GM12878 (cell line): ENCODE data around the gene MLN. TPM values are rescaled to one million over a fixed set of nuclear protein-coding genes. Genes with fewer than 3 reads are reported as not detected.

Experiments
- ATAC-seq: fragments of 200-7000 bp; cut with Tn5 transposase; 3 replicates; pipeline ENCODE4 v1.9.1; 2020; ENCODE audit warnings: mild to moderate bottlenecking, moderate library complexity
- BruUV-seq: library from RNA; stranded (reverse); fragments of 400-500 nt; replicated peaks from 2 replicates; lab custom pipeline; 2021; lab: Mats Ljungman, UMichigan
- CTCF ChIA-PET: fragments of 300-600 bp; sonication (Branson Sonifier 250); formaldehyde crosslinking; extraction: SDS; loops from one replicate; lab custom pipeline; 2021; ENCODE audit warnings: inconsistent platforms; lab: Yijun Ruan, JAX
- POLR2A ChIA-PET: fragments of 350-600 bp; formaldehyde crosslinking; extraction: SDS; loops from one replicate; lab custom pipeline; 2021; ENCODE audit warnings: inconsistent platforms; lab: Charles Lee
- RAD21 ChIA-PET: fragments of 300-600 bp; sonication (Branson Sonifier 250); formaldehyde crosslinking; loops from one replicate; lab custom pipeline; 2023; ENCODE audit warnings: antibody characterized with exemption; ENCODE audit not compliant: unreplicated experiment; lab: Charles Lee
- SMC1A ChIA-PET: fragments of 300-600 bp; sonication (Branson Sonifier 250); formaldehyde crosslinking; loops from one replicate; lab custom pipeline; 2023; ENCODE audit not compliant: unreplicated experiment, uncharacterized antibody; lab: Charles Lee
- DNase-seq: peaks from one replicate; pipeline ENCODE4 v3.0.0-alpha.2; 2011; ENCODE audit warnings: low read depth, low spot score
- FAIRE-seq: peaks from 3 replicates; lab custom pipeline; 2011; peaks lifted over from hg19 to GRCh38; lab: Jason Lieb, UNC
- H2AFZ ChIP-seq: 2 replicates; pipeline ENCODE4 v1.6.0; 2011; ENCODE audit warnings: low read depth, low read length, control low read depth; ENCODE audit not compliant: control insufficient read depth
- H3K27ac ChIP-seq: 2 replicates; pipeline ENCODE4 v1.5.1; 2011; ENCODE audit warnings: control low read depth; ENCODE audit not compliant: control insufficient read depth, insufficient read depth
- H3K27me3 ChIP-seq, 2 experiments: replicated peaks in 1 of 2; 2 replicates each; pipeline versions ENCODE4 v1.6.0 to v1.6.1; 2011; ENCODE audit warnings: low read length in 1 of 2; ENCODE audit not compliant: control insufficient read depth in 2 of 2, insufficient read depth in 2 of 2
- H3K36me3 ChIP-seq, 2 experiments: 2 replicates each; pipeline ENCODE4 v1.5.1; 2011; ENCODE audit warnings: low read length in 1 of 2; ENCODE audit not compliant: control insufficient read depth in 2 of 2, insufficient read depth in 2 of 2
- H3K4me1 ChIP-seq: 2 replicates; pipeline ENCODE4 v1.6.1; 2011; ENCODE audit warnings: mild to moderate bottlenecking, low read length, moderate library complexity, mixed read lengths; ENCODE audit not compliant: control insufficient read depth, insufficient read depth
- H3K4me2 ChIP-seq: 2 replicates; pipeline ENCODE4 v1.6.0; 2011; ENCODE audit warnings: control low read depth; ENCODE audit not compliant: control insufficient read depth, insufficient read depth
- H3K4me3 ChIP-seq: fragments of 200-600 bp; sonication (generic); 2 replicates; pipeline ENCODE4 v1.5.1; 2016
- H3K79me2 ChIP-seq: 2 replicates; pipeline ENCODE4 v1.6.0; 2011; ENCODE audit warnings: low read length; ENCODE audit not compliant: control insufficient read depth, insufficient read depth
- H3K9ac ChIP-seq: 2 replicates; pipeline ENCODE4 v1.8.0; 2011; ENCODE audit warnings: low read length, control low read depth, mixed read lengths; ENCODE audit not compliant: control insufficient read depth, insufficient read depth
- H3K9me3 ChIP-seq: replicated peaks from 3 replicates; pipeline ENCODE4 v1.5.1; 2011; ENCODE audit warnings: mild to moderate bottlenecking, low read length; ENCODE audit not compliant: control insufficient read depth, insufficient read depth
- H4K20me1 ChIP-seq: 2 replicates; pipeline ENCODE4 v1.6.0; 2011; ENCODE audit not compliant: control insufficient read depth, insufficient read depth
- CTCF ChIP-seq, 3 experiments: IDR thresholded peaks in 2 of 3; conservative IDR thresholded peaks in 1 of 3; 2 replicates each; pipeline ENCODE4 v1.5.1; 2011; ENCODE audit warnings: low read depth in 3 of 3, low read length in 3 of 3, mild to moderate bottlenecking in 3 of 3, control low read depth in 2 of 3, moderate library complexity in 2 of 3, inconsistent platforms in 1 of 3, mixed read lengths in 1 of 3; ENCODE audit not compliant: control insufficient read depth in 2 of 3, insufficient read depth in 1 of 3; ENCODE audit errors: extremely low read depth in 1 of 3
- IRF3 ChIP-seq: fragments of 450-650 bp; IDR thresholded peaks from 2 replicates; pipeline ENCODE4 v1.6.1; 2014; ENCODE audit warnings: mild to moderate bottlenecking
- NFYB ChIP-seq: IDR thresholded peaks from 2 replicates; pipeline ENCODE4 v1.6.1; 2011; ENCODE audit warnings: low read depth, mild to moderate bottlenecking, low read length, improper control_type of control experiment, moderate library complexity; ENCODE audit not compliant: insufficient read depth
- SMC3 ChIP-seq: IDR thresholded peaks from 2 replicates; pipeline ENCODE4 v1.6.1; 2011; ENCODE audit warnings: low read length, improper control_type of control experiment, borderline replicate concordance
- WGBS: methylation state at CpG from one replicate; pipeline ENCODE4 v1.1.6; 2016; ENCODE audit warnings: low lambda C conversion rate; ENCODE audit not compliant: insufficient replicate concordance, insufficient coverage; ENCODE audit errors: missing lambda C conversion rate; 5-methylcytosine and 5-hydroxymethylcytosine counted together
- in situ Hi-C: fragments of 300-500 bp; cut with MboI; formaldehyde crosslinking; loops from 9 replicates; pipeline ENCODE4 v1.14.3; 2018; ENCODE audit warnings: mixed read lengths
- intact Hi-C: fragments of 100-400 bp; cut with micrococcal nuclease; formaldehyde crosslinking; loops from one replicate; pipeline ENCODE4 v1.14.2; 2022; ENCODE audit not compliant: unreplicated experiment
- polyA plus RNA-seq, 11 experiments: library from polyadenylated mRNA; depleted of rRNA in 4 of 11; unstranded in 6 of 11; stranded (reverse) in 5 of 11; fragments of >200 nt; fragmentation: Nextera tagmentation in 4 of 11; fragmentation: Illumina TruSeq in 1 of 11; extraction: Ambion mirVana in 4 of 11; extraction: Trizol in 1 of 11; gene quantifications; 1 replicate in 1 of 11; 2 replicates in 10 of 11; pipeline versions ENCODE4 v1.2.1 to v1.2.3, GENCODE V29; 2011 to 2016; ENCODE audit warnings: inconsistent platforms in 2 of 11, missing spikeins in 2 of 11, low read depth in 1 of 11
- total RNA-seq, 4 experiments: library from RNA; depleted of rRNA in 3 of 4; stranded (reverse); fragments of >200 nt in 3 of 4; fragmentation: Illumina TruSeq in 1 of 4; extraction: Trizol in 1 of 4; gene quantifications; 2 replicates each; pipeline versions ENCODE4 v1.2.1 to v1.2.3, GENCODE V29; 2013 to 2021

Gene MLN
- total and polyA plus RNA-seq, 10 of the 15 experiments (the other 5 are each of a cell fraction or from before 2014, with no cell fraction given) = not detected

GRCh38 chr6:33823806-33824205 is 20.0 kb upstream of the MLN start (continued):
- TF ChIP-seq SMC3 (no peak), NFYB (no peak)

- TF ChIP-seq IRF3 (no peak), CTCF (IDR thresholded peaks at IDR 0.05 in 2 of 3, conservative IDR thresholded peaks at IDR 0.05 in 1 of 3; ENCODE audit: control insufficient read depth in 2 of 3, extremely low read depth in 1 of 3, insufficient read depth in 1 of 3, low read depth in 3 of 3, low read length in 3 of 3) (peak; percentile 1 to 25 (median 4); a peak in 1 of 6 replicates)
- WGBS = 31% methylated on average over 10 of the region's 10 CpGs
- RAD21 ChIA-PET = no interaction called here
Observed at GRCh38 chr6:33822575-33823395, 19.0 kb upstream of the MLN start.

More at GRCh38 chr6:33822575-33823395, 19.0 kb upstream of the MLN start:
- Histone ChIP-seq H3K4me2 (no peak overlapping the region), H4K20me1 (0 out of 2 replicates have a peak, but pooled peaks cover under 1% of the 10 kb centered on the region), H3K4me1 (no peaks in the 10 kb centered on the region), H2AFZ (no peak overlapping the region), H3K27me3 (peaks cover 0 to 2% of the 10 kb centered on the region in 2 experiments; a peak in 2 of 4 replicates), H3K9me3 (no peaks in the 10 kb centered on the region), H3K79me2 (no peaks in the 10 kb centered on the region), H3K27ac (no peak overlapping the region), H3K4me3 (no peak overlapping the region), H3K36me3 (no peaks in the 10 kb centered on the region), H3K9ac (no peak overlapping the region)
- no TSS peak for BruUV-seq
- SMC1A ChIA-PET = no interaction called here
- CTCF ChIA-PET = interaction anchor here (0.6 kb wide), 1 partner anchor 35 kb away, joined by 3 read pairs; no protein-coding TSS in a partner anchor
- POLR2A ChIA-PET = no interaction called here
- peak; percentile 88 for ATAC-seq
- no peak for FAIRE-seq
- in situ Hi-C loops (no loop called here), intact Hi-C loops (no loop called here)
- no peak for DNase-seq
